ENCODE results near the gene LYPD5.
"Not testable (repeated sequence)": the region's sequence is repeated elsewhere in the genome, so short reads cannot be mapped to it uniquely, and the experiment has no call there.

Gene LYPD5

GRCh38 chr19:43776286-43776685 is 26.0 kb downstream of the LYPD5 start:
- DNase-seq, result no peak

DNA sequence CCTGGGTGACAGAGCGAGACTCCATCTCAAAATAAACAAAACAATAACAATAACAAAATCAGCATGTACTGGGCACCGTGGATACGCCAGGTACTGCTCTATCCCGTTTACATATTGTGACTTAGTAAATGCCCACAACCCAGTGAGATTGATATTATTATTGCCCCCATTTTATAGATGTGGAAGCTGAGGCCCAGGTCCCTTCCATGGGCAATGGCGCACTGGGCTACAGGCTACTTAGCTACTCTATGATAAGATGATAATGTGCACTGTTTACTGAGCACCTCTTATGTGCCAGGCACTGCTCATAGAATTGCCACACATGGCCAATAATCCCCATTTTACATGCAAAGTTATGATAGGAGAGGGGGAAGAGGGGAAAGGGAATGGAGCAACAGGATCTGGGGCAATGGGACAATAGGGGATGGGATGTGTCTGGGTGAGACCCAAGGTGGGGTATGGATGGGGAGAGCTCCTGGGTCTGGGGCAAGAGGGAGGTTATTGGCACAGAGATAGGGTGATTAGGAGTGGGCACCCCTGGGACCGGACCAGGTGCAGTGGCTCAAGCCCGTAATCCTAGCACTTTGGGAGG is 26.9 kb downstream of the LYPD5 start:
- DNase-seq, result no peak

GRCh38 chr19:43774940-43775258 is 27.3 kb downstream of the LYPD5 start:
- DNase-seq, result not testable (repeated sequence)

GRCh38 chr19:43774103-43774939 is 27.9 kb downstream of the LYPD5 start:
- no peak for DNase-seq

- DNase-seq, result no peak
Observed at GRCh38 chr19:43773725-43774102, 28.5 kb downstream of the LYPD5 start.

DNA sequence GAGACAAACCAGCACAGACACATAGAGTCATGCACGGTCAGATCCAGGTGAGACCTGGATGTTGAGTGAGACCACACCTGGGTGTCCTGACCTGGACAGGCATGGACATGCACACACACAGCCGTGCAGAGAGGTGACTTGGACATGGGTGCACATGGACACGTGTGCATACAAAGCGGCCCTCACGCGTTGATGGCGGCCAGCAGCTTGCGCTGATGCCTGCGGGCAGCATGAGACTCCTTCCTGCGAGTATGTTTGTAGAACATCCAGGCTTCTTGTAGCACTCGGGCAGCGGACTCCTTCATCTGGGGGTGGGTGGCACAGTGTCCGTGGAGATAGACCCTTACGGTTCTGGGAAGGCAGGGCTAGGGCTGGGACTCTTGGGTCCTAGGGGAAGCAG is 33.0 kb downstream of the LYPD5 start:
- DNase-seq, result no peak

DNA sequence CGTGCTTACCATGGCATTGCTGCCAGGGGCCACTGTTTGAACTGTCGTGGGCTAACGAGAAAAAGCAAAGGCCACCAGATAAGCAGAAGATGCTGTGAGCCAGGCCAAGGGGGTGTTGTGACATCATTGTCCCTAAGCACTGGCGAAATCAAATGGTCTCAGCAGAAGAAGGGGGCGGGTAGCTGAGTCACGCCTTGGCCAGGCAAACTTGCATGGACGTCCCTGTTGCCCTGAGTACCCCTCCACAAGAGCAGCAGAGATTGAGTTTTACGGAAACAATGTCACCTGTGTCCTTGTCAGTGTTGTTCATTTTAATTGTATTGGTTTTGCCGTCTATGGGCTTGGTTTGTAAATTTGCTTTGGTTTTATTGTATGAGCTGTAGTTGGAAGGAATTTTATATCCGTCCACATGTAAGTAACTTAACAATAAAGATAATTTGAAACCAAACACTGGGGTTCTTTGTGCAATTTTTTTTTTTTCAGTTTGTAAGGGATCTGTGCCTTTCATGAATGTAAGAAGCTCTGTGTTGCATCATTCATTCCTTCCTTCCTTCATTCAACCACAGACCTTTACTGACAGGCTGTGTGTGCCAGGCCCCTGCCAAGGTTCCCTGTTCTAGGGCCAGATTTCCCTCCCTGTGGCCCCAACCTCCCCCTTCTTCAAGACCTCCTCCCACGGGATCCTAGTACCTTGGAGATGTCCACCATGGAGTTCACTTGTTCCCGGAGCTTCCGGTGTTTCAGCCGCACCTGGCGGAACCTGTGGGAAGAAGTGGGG is 33.8 kb downstream of the LYPD5 start:
- DNase-seq, result no peak

DNA sequence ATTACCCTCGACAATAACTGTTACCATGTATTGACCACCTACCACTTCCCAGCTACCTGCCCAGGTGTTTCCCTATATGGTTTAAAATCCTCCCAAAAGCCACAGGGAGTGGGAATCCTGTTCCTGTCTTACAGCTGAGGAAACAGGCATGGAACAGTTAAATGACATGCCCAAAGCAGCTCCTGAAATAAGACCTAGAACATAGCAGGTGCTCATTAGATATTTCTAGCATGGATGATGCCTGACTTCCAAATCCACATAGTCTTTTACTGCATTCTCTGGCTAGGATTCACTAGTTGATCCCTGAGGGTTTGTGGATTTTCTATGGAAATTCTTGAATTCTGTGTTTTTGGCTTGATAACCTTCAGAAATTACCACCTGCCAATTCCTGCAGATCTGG is 34.4 kb downstream of the LYPD5 start:
- no peak for DNase-seq

- DNase-seq, result no peak
Observed at GRCh38 chr19:43767316-43767715, 34.9 kb downstream of the LYPD5 start.

DNA sequence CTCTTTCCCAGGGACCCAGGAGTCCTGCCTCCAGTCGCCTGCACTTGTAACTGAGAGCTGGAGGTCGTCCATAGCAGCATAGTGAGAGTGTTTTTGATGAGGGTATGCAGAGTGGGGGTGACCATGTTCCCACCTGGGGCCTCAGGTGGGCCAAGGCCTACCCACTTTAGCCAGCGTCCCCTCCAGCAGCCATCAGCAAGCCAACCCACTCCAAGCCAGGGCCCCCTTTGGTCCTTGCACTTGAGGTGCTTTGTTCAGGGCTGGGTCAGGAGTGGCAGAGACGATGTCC is 35.5 kb downstream of the LYPD5 start:
- DNase-seq, result no peak

GRCh38 chr19:43765109-43765876 is 37.0 kb downstream of the LYPD5 start:
- DNase-seq, result no peak

- DNase-seq, result not testable (repeated sequence)
Observed at GRCh38 chr19:43764684-43765083, 37.6 kb downstream of the LYPD5 start.

DNA sequence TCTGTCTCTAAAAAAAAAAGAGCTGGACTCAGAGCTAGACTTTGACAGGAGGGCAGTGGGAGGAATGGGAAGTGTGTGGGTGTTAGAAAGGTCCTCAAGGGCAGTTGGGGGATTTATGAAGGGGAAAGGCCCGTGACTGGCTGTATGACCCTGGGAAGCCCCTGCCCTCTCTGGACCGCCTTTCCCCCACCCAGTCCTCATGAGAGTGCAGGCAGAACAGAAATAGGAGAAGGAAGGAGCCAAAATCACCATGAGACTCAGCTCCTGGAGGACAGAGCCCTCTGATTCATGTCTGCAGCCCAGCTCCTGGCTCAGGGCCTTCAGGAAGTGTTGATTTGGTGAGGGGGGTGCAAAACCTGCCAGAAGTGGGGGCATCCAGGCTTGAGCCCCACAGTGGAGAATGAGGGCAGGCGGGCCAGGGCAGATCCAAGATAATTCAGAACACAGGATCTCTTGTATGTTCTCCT is 38.7 kb downstream of the LYPD5 start:
- DNase-seq, result no peak

DNA sequence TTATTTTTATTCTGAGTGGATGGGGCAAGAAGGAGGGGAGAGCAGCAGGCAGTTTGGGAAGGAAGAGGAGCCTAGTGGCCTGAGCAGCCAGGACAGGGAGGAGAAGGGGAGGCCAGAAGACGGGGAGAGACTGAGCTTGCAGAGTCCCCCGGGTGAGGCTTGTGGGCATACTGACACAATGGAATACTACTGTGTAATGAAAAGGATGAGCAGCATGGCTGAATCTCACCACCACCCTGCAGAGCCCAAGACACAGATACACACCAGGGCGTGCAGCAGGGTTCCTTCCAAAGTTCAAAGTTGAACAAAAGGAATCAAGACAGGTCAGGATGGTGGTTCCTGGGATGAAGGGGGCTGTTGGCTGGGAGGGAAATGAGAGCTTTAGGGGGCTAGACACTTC is 39.4 kb downstream of the LYPD5 start:
- DNase-seq, result no peak

GRCh38 chr19:43760941-43761340 is 41.3 kb downstream of the LYPD5 start:
- no peak for DNase-seq

DNA sequence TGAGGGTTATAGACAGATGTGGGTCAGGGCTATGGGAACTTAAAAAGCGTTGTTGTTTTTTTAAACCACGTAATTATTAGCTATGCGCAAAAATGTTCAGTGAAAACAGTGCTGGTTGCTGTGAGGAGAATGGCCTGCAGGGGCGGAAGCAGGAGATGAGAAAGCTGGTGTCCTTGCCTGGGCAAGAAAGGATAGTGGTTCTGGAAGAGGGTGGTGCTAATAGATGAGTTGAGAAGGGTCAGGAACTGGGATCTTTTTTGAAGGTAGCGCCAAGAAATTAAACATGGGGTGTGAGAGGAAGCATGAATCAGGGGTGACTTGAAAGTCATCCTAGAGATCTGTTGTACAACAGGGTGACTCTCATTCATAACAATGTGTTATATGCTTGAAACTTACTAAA is 42.7 kb downstream of the LYPD5 start:
- DNase-seq, result no peak

GRCh38 chr19:43755256-43755801 is 46.9 kb downstream of the LYPD5 start:
- peak; percentile 44 for DNase-seq

- DNase-seq, result peak; percentile 62
Observed at GRCh38 chr19:43754503-43755255, 47.6 kb downstream of the LYPD5 start, which contains the start of gene SMG9. TSS of gene SMG9 (minus strand) at chr19:43754962. CDS start at chr19:43750741, 4,221 bp downstream.

DNA sequence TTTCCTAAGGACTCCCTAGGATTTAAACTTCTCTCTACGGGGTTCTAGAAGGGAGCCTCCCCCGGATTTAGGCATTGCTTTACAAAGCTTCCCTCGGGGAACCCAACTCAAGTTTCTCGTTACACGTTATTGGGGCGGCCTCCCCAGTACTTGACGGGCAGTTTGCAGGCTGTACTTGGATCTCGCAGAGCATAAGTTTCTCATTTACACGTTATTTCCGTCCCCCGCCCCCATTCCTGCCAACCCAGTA is 48.1 kb downstream of the LYPD5 start:
- no peak for DNase-seq

DNA sequence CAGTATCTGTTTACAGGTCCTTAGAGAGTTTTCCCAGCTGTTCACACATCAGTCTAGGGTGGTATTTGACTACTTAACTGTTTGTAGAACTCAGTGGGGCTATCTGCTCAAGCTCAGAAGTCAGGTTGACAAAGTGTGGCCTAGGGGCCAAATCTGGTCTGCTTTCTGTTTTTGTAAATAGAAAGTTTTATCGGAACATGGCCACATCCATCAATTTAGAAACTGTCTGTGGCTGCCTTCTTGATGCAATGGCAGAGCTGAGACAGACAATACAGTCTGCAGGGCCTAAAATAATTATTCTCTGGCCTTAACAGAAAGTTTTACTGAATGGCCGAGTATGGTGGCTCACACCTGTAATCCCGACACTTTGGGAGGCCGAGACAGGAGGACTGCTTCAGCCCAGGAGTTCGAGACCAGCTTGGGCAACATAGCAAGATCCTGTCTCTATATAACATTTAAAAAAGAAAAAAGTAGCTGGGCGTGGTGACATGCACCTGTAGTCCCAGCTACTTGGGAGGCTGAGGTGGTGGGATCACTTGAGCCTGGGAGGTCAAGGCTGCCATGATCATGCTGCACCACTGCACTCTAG is 49.9 kb downstream of the LYPD5 start:
- DNase-seq, result no peak

DNA sequence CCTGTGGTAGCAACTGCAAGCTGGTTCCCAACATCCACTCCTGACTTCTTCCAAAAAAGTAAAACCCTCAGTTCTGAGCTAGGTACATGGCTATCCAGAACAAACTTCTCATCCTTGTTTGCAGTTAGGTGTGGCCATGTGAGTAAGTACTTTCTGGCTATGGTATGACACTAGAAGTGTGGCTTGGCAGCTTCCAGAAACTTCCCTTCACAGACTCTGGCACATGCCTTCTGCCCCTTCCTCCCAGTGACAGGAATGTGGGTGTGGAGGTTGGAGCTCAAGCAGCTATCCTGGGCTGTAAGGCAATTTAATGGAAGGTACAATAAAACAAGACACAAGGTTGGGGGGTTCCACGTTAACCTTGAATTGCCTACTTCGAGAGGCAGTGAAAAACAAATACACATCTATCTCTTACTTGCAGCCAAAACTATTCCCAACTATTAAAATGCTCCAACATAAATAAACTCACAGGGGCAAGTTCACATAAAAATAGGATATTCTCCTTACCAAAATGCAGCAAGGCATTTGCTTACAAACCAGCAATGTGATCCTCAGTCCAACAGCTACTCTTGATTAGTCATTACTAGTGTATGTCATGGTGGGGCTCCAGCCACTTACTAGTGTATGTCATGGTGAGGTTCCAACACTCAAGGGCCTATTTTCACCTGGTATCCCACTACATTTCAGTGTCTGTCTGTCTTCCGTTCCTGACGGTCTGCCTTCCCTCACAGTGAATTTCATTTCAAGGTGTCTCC is 50.6 kb downstream of the LYPD5 start:
- DNase-seq, result no peak
